NCI-H748 (cell line): ENCODE results near the gene B3GNT9.
A peak's percentile ranks its signal among the peaks of the same experiment; 100 is the strongest.

ENCODE experiments used
- DNase-seq: peaks from one replicate; lab custom pipeline; 2025; ENCODE audit not compliant: unreplicated experiment; lab: John Stamatoyannopoulos, UW

The B3GNT9 gene

DNA sequence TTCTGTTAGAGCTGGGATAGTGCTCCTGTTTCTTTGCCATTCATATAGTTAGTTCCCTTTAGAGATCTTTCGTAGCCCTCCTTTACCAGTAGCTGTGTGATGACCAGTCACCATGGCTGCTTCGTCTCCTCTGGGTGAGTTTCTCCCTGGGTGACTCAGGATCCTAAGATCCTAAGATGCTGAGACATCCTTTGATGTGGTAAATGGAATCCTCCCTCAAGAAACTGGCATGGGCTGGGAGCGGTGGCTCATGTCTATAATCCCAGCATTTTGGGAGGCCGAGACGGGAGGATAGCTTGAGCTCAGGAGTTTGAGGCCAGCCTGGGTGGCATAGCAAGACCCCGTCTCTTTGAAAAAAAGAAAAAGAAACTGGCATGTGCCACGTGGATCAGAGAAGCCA is 35.2 kb downstream of the B3GNT9 start:
- no peak for DNase-seq

GRCh38 chr16:67114793-67115192 is 36.0 kb downstream of the B3GNT9 start:
- no peak for DNase-seq

GRCh38 chr16:67112591-67113399 is 38.0 kb downstream of the B3GNT9 start:
- no peak for DNase-seq

DNA sequence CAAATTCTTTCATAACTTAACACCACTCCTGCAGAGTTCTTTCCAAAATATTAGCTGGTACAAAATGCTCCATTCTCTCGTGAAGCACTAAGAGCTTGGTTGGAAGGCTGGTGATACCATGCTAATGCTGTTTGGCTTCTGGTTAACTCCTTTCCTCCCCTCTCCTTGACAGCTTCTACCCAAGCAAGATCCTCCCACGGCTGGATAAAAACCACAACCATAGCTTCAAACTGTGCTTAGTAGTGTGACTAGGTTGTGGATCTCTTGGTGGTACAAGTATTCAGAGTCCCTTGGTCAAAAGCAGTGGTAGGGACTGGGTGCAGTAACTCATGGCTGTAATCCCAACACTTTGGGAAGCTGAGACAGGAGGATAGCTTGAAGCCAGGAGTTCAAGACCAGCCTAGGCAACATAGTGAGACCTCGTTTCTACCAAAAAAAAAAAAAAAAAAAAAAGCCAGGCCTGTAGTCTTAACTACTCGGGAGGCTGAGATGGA is 38.8 kb downstream of the B3GNT9 start:
- no peak for DNase-seq

DNA sequence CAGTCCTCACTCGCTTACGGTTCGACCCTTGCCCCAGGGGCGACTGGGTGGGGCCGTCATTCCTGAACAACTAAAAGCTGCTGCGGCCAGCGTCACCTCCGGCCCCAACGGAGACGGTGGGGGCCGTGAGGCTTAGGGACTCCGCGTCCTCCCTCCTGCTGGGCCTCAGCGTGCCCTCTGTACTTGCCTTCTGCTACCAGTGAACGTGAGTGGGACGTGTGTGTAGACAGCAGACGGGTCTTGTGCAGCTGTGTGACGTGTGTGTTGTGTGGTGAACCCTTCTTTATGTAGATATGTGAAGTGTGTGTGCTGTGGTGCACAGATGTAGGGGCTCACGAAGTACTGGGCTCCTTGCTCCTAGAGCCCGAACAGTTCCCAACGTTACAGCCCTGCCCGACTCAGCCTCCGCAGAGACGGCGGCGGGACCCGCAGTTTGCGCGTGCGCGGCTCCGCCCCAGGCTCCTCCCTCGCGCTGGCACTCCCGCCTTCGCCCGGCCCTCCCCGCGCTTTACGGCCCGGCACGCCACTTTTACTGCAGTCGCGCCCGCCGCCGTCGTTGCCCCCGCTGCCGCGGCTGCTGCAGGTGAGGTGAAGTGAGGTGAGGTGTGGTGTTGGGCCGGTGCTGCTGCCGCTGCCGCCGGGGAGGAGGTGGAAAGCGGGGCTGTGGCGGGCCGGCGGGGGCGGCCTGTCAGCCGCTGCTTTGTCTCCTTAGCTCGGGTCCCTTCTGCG is 41.2 kb downstream of the B3GNT9 start, which contains the start of gene PHAF1:
TSS of gene PHAF1 (plus strand) at position 535 of the 729 bp plus-strand sequence. CDS start 235 bp downstream, outside the sequence.
- peak; percentile 86 for DNase-seq

DNA sequence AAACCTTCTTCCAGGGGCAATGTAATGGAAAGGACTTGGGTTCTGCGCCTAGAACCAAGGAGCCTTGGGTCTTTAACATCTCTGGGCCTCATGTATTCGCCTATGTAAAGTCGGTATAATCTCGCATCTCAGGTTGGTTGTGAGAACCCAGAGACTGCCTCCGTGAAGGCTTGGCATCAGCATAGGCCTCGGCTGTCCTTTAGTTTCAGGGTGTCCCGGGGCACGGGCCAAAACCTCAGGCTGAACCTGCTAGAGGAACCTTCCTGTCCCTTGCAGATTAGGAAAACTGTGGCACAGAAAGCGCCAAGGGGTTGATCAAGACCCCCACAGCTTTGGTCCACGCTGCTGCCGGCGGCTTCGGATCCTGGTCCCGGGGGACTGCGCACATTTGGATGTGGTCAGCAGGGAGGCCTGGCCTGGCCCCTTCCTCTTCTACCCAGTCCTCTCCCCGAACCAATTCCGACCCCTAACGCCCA is 41.8 kb downstream of the B3GNT9 start:
- no peak for DNase-seq

DNA sequence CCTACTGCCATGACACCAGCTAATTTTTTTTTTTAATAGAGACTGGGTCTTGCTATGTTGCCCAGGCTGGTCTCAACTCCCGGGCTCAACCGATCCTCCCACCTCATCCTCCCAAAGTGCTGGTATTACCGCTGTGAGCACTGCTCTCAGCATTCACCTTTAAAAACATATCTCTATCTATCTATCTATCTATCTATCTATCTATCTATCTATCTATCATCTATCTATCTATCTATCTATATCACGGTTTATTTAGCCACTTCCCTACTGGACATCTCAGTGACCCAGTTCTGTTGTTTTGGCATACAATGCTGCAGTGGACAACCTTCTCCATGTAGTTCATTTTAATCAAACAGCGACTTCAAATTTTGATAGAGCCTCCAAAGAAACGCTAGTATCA is 42.3 kb downstream of the B3GNT9 start:
- no peak for DNase-seq

DNA sequence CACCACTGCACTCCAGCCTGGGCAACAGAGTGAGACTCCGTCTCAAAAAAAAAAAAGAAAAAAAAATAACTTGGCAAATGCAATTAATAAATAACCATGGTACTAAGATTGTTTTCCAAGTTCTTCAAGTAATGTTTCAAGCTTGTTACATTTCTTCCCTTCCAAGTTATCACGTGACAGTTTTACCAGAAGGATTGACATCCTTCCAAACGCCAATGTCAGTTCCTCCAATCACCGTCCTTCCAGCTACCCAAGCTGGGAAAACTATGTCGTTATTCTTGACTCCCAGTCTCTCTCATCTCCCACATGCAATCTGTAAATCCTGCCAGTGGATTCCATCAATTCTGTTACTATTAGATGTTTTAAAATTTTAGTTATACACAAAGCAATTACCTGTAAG is 44.9 kb downstream of the B3GNT9 start:
- no peak for DNase-seq

GRCh38 chr16:67105246-67105645 is 45.6 kb downstream of the B3GNT9 start:
- no peak for DNase-seq

DNA sequence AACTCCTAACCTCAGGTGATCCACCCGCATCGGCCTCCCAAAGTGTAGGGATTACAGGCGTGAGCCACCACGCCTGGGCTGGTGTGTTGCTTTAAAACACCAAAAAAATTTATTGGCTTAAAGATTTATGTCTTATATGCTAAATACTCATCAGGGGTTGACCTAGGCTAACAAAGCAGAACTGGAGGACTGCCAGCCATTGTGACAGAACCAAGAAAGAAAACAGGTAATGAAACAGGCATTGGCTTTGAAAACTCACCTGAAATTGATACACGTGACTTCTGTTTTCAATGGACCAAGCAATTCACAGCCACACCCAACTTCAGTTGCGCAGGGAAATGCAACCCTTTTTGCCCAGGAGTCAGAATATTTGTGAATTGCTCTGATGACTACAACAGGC is 46.0 kb downstream of the B3GNT9 start:
- DNase-seq, result peak; percentile 37

GRCh38 chr16:67104061-67104460 is 46.7 kb downstream of the B3GNT9 start:
- peak; percentile 9 for DNase-seq

DNA sequence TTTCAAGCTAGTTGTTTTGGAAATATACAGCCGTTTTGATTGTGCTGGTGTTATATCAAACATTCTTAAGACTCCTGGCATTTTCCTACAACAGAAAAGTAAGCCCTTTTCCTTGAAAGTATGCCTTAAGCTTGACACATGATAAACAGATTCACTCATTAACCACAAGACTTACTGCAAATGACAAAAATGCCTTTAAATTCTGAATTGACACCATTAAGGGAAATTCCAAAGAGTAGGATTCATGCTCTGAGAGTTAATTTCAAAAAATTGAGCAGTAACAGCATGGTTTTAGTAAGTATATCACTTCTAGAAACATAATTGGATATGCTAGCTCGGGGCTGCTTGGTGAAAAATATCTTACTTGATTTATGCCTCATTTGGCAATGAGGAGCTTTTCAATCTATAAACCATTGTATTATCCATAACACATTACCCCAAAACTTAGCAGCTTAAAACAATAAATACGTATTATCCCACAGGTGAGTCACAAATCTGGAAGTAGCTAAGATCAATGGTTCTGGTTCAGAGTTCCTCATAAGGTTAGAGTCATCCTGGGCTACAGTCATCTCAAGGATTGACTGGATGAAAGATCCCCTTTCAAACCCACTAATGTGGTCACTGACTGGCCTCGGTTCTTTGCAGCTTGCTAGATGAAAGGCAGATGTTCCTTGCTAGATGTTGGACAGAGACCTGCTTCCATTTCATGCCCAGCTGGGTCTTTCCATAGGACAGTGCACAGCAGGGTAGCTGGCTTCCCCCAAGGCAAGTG is 49.3 kb downstream of the B3GNT9 start:
- DNase-seq, result no peak

- DNase-seq, result no peak
Observed at GRCh38 chr16:67100569-67101310, 50.1 kb downstream of the B3GNT9 start.

GRCh38 chr16:67098599-67098998 is 52.2 kb downstream of the B3GNT9 start:
- no peak for DNase-seq
